RWPE2 (cell line): ENCODE results near the gene ZNF267.
"Not testable (repeated sequence)": the region's sequence is repeated elsewhere in the genome, so short reads cannot be mapped to it uniquely, and the experiment has no call there.

Source experiments
- ATAC-seq: fragments of 200-7000 bp; cut with Tn5 transposase; 3 replicates; pipeline ENCODE4 v1.9.1; 2021; ENCODE audit warnings: low read depth
- DNase-seq: peaks from one replicate; pipeline ENCODE4 v3.0.0-alpha.2; 2020; ENCODE audit warnings: low spot score
- H3K27ac ChIP-seq: fragments of 450-650 bp; 2 replicates; pipeline ENCODE4 v1.5.1; 2017; ENCODE audit warnings: mild to moderate bottlenecking; ENCODE audit not compliant: poor library complexity, severe bottlenecking
- H3K27me3 ChIP-seq: fragments of 250-450 bp; sonication (Bioruptor Pico); 2 replicates; pipeline ENCODE4 v1.5.1; 2021; ENCODE audit warnings: mild to moderate bottlenecking, moderate library complexity; ENCODE audit not compliant: insufficient read depth, poor library complexity, severe bottlenecking
- H3K36me3 ChIP-seq: fragments of 250-450 bp; sonication (Bioruptor Pico); 2 replicates; pipeline ENCODE4 v1.5.1; 2020; ENCODE audit warnings: low read depth, mild to moderate bottlenecking, moderate library complexity
- H3K4me1 ChIP-seq: fragments of 250-450 bp; sonication (Bioruptor Pico); 2 replicates; pipeline ENCODE4 v1.5.1; 2021; ENCODE audit warnings: mild to moderate bottlenecking, moderate library complexity; ENCODE audit not compliant: insufficient read depth, poor library complexity, severe bottlenecking
- H3K4me3 ChIP-seq: fragments of 250-450 bp; sonication (Bioruptor Pico); 2 replicates; pipeline ENCODE4 v1.5.1; 2021; ENCODE audit warnings: mild to moderate bottlenecking, moderate library complexity; ENCODE audit not compliant: severe bottlenecking
- H3K9me3 ChIP-seq: fragments of 250-450 bp; sonication (Bioruptor Pico); 2 replicates; pipeline ENCODE4 v1.5.1; 2021; ENCODE audit warnings: mild to moderate bottlenecking, moderate library complexity; ENCODE audit not compliant: severe bottlenecking
- TF ChIP-seq, protein P1 (sequence below): fragments of 450-650 bp; IDR thresholded peaks from one replicate; pipeline ENCODE4 v1.5.1; 2017; ENCODE audit warnings: mild to moderate bottlenecking, moderate library complexity; ENCODE audit not compliant: poor library complexity, severe bottlenecking

ZNF267 gene

DNA sequence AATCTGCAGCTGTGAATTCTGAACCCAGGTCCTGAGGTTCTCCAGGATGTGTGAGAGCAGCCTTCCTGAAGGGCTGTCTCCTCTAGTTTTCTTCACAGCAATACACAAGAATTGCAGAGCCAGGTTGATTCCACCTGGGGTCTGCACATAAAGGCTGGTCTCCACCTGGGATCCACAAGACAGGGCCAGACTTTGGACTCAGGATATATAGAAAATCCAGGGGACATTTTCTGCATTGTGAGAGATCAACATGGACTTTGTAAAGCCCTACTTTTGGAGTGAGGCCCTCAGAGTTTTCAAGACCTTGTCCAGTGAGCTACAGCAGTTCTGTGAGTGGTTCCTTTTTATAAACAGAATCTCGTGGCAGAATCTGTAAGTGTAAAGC, 6.3 kb downstream of the ZNF267 start:
- Histone ChIP-seq H3K27me3 (no peaks in the 10 kb centered on the region), H3K27ac (no peak overlapping the region), H3K9me3 (no peaks in the 10 kb centered on the region), H3K4me1 (peaks cover 19% of the 10 kb centered on the region), H3K4me3 (no peak overlapping the region), H3K36me3 (peaks cover 89% of the 10 kb centered on the region)
- ATAC-seq (no peak), DNase-seq (no peak)
- TF ChIP-seq, protein P1, sequence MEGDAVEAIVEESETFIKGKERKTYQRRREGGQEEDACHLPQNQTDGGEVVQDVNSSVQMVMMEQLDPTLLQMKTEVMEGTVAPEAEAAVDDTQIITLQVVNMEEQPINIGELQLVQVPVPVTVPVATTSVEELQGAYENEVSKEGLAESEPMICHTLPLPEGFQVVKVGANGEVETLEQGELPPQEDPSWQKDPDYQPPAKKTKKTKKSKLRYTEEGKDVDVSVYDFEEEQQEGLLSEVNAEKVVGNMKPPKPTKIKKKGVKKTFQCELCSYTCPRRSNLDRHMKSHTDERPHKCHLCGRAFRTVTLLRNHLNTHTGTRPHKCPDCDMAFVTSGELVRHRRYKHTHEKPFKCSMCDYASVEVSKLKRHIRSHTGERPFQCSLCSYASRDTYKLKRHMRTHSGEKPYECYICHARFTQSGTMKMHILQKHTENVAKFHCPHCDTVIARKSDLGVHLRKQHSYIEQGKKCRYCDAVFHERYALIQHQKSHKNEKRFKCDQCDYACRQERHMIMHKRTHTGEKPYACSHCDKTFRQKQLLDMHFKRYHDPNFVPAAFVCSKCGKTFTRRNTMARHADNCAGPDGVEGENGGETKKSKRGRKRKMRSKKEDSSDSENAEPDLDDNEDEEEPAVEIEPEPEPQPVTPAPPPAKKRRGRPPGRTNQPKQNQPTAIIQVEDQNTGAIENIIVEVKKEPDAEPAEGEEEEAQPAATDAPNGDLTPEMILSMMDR, result no peak

GRCh38 chr16:31880322-31880979, 6.8 kb downstream of the ZNF267 start:
- Histone ChIP-seq H3K9me3 (no peaks in the 10 kb centered on the region), H3K27ac (no peak overlapping the region), H3K4me1 (peaks cover 16% of the 10 kb centered on the region), H3K27me3 (no peaks in the 10 kb centered on the region), H3K4me3 (no peak overlapping the region), H3K36me3 (peaks cover 90% of the 10 kb centered on the region)
- peak; percentile 31; the same call in 2 of the 3 replicates for ATAC-seq
- DNase-seq, result no peak
- TF ChIP-seq, protein P1, result no peak

GRCh38 chr16:31886227-31886626, 12.6 kb downstream of the ZNF267 start:
- Histone ChIP-seq H3K36me3 (peaks cover 100% of the 10 kb centered on the region), H3K4me1 (no peaks in the 10 kb centered on the region), H3K4me3 (no peak overlapping the region), H3K27me3 (no peaks in the 10 kb centered on the region), H3K27ac (no peak overlapping the region), H3K9me3 (peaks cover 13% of the 10 kb centered on the region)
- DNase-seq (no peak), ATAC-seq (no peak)
- TF ChIP-seq, protein P1, result no peak

DNA sequence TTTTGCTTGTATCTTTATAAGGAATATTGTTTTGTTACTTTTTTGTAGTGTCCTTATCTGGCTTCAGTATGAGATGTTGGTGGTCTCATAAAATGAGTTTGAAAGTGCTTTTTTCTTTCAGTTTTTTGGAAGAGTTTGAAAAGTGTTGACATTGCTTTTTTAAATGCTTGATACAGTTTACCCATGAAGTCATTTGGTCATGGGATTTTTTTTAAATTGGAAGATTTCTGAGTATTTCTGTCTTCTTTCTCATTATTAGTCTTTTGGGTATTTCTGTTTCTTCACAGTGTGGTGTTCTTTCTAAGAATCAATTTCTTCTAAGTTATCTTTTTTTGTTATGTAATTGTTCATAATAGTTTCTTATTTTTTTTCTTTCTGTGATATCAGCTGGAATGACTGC, 15.1 kb downstream of the ZNF267 start:
- Histone ChIP-seq H3K4me1 (no peaks in the 10 kb centered on the region), H3K27ac (no peak overlapping the region), H3K9me3 (peaks cover 14% of the 10 kb centered on the region), H3K27me3 (no peaks in the 10 kb centered on the region), H3K36me3 (peaks cover 98% of the 10 kb centered on the region), H3K4me3 (no peak overlapping the region)
- DNase-seq (no peak), ATAC-seq (no peak)
- TF ChIP-seq, protein P1, result no peak

- peaks cover 98% of the 10 kb centered on the region for H3K36me3 ChIP-seq
- DNase-seq, H3K4me3 ChIP-seq, ATAC-seq, H3K4me1 ChIP-seq, H3K27ac ChIP-seq, H3K27me3 ChIP-seq: not testable (repeated sequence)
- H3K9me3 ChIP-seq, result peaks cover 20% of the 10 kb centered on the region
These were observed 18.5 kb downstream of the ZNF267 start for GRCh38 chr16:31892111-31892510.
